ENCODE data around the gene LHX4.

The LHX4 gene

GRCh38 chr1:180232521-180233043 is 2.5 kb downstream of the LHX4 start:
- H3K9me2 ChIP-seq (ENCODE audit: low read depth, low read length) = no peaks in the 10 kb centered on the region
- H3K9me3 ChIP-seq (ENCODE audit: low read length) = no peaks in the 10 kb centered on the region
- no peak overlapping the region for H3K9ac ChIP-seq (ENCODE audit: low read length)
- H3F3A ChIP-seq (ENCODE audit: insufficient read depth, low read length) = no peaks in the 10 kb centered on the region; the same call in 1 of the 2 replicates
- H3K79me2 ChIP-seq (ENCODE audit: insufficient read depth, low read length) = no peaks in the 10 kb centered on the region
- TF ChIP-seq, protein P1, sequence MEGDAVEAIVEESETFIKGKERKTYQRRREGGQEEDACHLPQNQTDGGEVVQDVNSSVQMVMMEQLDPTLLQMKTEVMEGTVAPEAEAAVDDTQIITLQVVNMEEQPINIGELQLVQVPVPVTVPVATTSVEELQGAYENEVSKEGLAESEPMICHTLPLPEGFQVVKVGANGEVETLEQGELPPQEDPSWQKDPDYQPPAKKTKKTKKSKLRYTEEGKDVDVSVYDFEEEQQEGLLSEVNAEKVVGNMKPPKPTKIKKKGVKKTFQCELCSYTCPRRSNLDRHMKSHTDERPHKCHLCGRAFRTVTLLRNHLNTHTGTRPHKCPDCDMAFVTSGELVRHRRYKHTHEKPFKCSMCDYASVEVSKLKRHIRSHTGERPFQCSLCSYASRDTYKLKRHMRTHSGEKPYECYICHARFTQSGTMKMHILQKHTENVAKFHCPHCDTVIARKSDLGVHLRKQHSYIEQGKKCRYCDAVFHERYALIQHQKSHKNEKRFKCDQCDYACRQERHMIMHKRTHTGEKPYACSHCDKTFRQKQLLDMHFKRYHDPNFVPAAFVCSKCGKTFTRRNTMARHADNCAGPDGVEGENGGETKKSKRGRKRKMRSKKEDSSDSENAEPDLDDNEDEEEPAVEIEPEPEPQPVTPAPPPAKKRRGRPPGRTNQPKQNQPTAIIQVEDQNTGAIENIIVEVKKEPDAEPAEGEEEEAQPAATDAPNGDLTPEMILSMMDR (IDR thresholded peaks at IDR 0.05; ENCODE audit: low read length) = no peak
- no peak for TF ChIP-seq EZH2 (IDR thresholded peaks at IDR 0.05; ENCODE audit: borderline replicate concordance, low read length)
- H3K27ac ChIP-seq (ENCODE audit: low read depth, low read length, poor library complexity, severe bottlenecking) = no peak overlapping the region
- no peaks in the 10 kb centered on the region for H4K20me1 ChIP-seq (ENCODE audit: insufficient read depth, low read length)
- peaks cover 9% of the 10 kb centered on the region; the same call in 1 of the 2 replicates for H3K27me3 ChIP-seq (ENCODE audit: insufficient read depth, low read length)
- H3K4me2 ChIP-seq (ENCODE audit: low read length) = no peak overlapping the region
- H3K4me1 ChIP-seq (ENCODE audit: insufficient read depth, low read length, severe bottlenecking) = peaks cover 23% of the 10 kb centered on the region
- H3K4me3 ChIP-seq (ENCODE audit: low read depth, low read length, poor library complexity, severe bottlenecking) = no peak overlapping the region
- H2AFZ ChIP-seq (ENCODE audit: low read length) = no peak overlapping the region
- H3K36me3 ChIP-seq (ENCODE audit: insufficient read depth, low read length) = no peaks in the 10 kb centered on the region

GRCh38 chr1:180233191-180234011 is 3.3 kb downstream of the LHX4 start:
- H3F3A ChIP-seq (ENCODE audit: insufficient read depth, low read length) = no peaks in the 10 kb centered on the region; the same call in 1 of the 2 replicates
- H3K79me2 ChIP-seq (ENCODE audit: insufficient read depth, low read length) = no peaks in the 10 kb centered on the region
- H3K27ac ChIP-seq (ENCODE audit: low read depth, low read length, poor library complexity, severe bottlenecking) = no peak overlapping the region
- TF ChIP-seq, protein P1 (IDR thresholded peaks at IDR 0.05; ENCODE audit: low read length) = no peak
- no peak for TF ChIP-seq EZH2 (IDR thresholded peaks at IDR 0.05; ENCODE audit: borderline replicate concordance, low read length)
- H3K9me2 ChIP-seq (ENCODE audit: low read depth, low read length) = no peaks in the 10 kb centered on the region
- H4K20me1 ChIP-seq (ENCODE audit: insufficient read depth, low read length) = no peaks in the 10 kb centered on the region
- H3K4me1 ChIP-seq (ENCODE audit: insufficient read depth, low read length, severe bottlenecking) = peaks cover 23% of the 10 kb centered on the region
- no peaks in the 10 kb centered on the region for H3K36me3 ChIP-seq (ENCODE audit: insufficient read depth, low read length)
- no peaks in the 10 kb centered on the region for H3K9me3 ChIP-seq (ENCODE audit: low read length)
- H3K4me2 ChIP-seq (ENCODE audit: low read length) = no peak overlapping the region
- no peak overlapping the region for H3K9ac ChIP-seq (ENCODE audit: low read length)
- peaks cover 9% of the 10 kb centered on the region; the same call in 1 of the 2 replicates for H3K27me3 ChIP-seq (ENCODE audit: insufficient read depth, low read length)
- no peak overlapping the region for H3K4me3 ChIP-seq (ENCODE audit: low read depth, low read length, poor library complexity, severe bottlenecking)
- H2AFZ ChIP-seq (ENCODE audit: low read length) = no peak overlapping the region

- Histone ChIP-seq H4K20me1 (ENCODE audit: insufficient read depth, low read length) (no peaks in the 10 kb centered on the region), H3K36me3 (ENCODE audit: insufficient read depth, low read length) (no peaks in the 10 kb centered on the region), H3K27me3 (ENCODE audit: insufficient read depth, low read length) (peaks cover 9% of the 10 kb centered on the region; the same call in 1 of the 2 replicates), H3K9me3 (ENCODE audit: low read length) (no peaks in the 10 kb centered on the region), H3F3A (ENCODE audit: insufficient read depth, low read length) (no peaks in the 10 kb centered on the region; the same call in 1 of the 2 replicates), H3K4me3 (ENCODE audit: low read depth, low read length, poor library complexity, severe bottlenecking) (no peak overlapping the region), H3K4me1 (ENCODE audit: insufficient read depth, low read length, severe bottlenecking) (peaks cover 14% of the 10 kb centered on the region), H3K9ac (ENCODE audit: low read length) (no peak overlapping the region), H3K9me2 (ENCODE audit: low read depth, low read length) (no peaks in the 10 kb centered on the region), H3K79me2 (ENCODE audit: insufficient read depth, low read length) (no peaks in the 10 kb centered on the region), H2AFZ (ENCODE audit: low read length) (no peak overlapping the region), H3K4me2 (ENCODE audit: low read length) (no peak overlapping the region), H3K27ac (ENCODE audit: low read depth, low read length, poor library complexity, severe bottlenecking) (no peak overlapping the region)
- no peak for TF ChIP-seq EZH2 (IDR thresholded peaks at IDR 0.05; ENCODE audit: borderline replicate concordance, low read length)
- TF ChIP-seq, protein P1 (IDR thresholded peaks at IDR 0.05; ENCODE audit: low read length) = no peak
Observed at GRCh38 chr1:180234369-180235076, 4.5 kb downstream of the LHX4 start.
